C4-2B (cell line): ENCODE results near the gene STAC3.

Experiments used
- H3K27ac ChIP-seq: fragments of 450-650 bp; 2 replicates; pipeline ENCODE4 v1.5.1; 2017
- CTCF ChIP-seq: fragments of 450-650 bp; conservative IDR thresholded peaks from 2 replicates; pipeline ENCODE4 v1.5.1; 2017; ENCODE audit warnings: mild to moderate bottlenecking
- ZFX ChIP-seq: fragments of 450-650 bp; IDR thresholded peaks from 2 replicates; pipeline ENCODE4 v1.6.1; 2017

The STAC3 gene

GRCh38 chr12:57213058-57213715, 37.8 kb downstream of the STAC3 start:
- peak; percentile 95 for TF ChIP-seq CTCF
- no peak for TF ChIP-seq ZFX
- peak overlapping the region; percentile 17; the same call in 1 of the 2 replicates for H3K27ac ChIP-seq

GRCh38 chr12:57212701-57213057, 38.3 kb downstream of the STAC3 start:
- H3K27ac ChIP-seq: no peak overlapping the region
- no peak for TF ChIP-seq CTCF
- TF ChIP-seq ZFX: no peak

- no peak overlapping the region for H3K27ac ChIP-seq
- no peak for TF ChIP-seq CTCF
- no peak for TF ChIP-seq ZFX
These were observed 38.9 kb downstream of the STAC3 start for GRCh38 chr12:57211791-57212700.

- H3K27ac ChIP-seq: no peak overlapping the region
- TF ChIP-seq ZFX: no peak
- TF ChIP-seq CTCF: no peak
These were observed 39.9 kb downstream of the STAC3 start for GRCh38 chr12:57210926-57211692.

- no peak for TF ChIP-seq ZFX
- no peak for TF ChIP-seq CTCF
- H3K27ac ChIP-seq: no peak overlapping the region
These were observed 40.5 kb downstream of the STAC3 start for GRCh38 chr12:57210461-57210860.

- H3K27ac ChIP-seq: no peak overlapping the region
- TF ChIP-seq CTCF: no peak
- no peak for TF ChIP-seq ZFX
These were observed 41.1 kb downstream of the STAC3 start for GRCh38 chr12:57209916-57210315.
